Vagina (tissue), 2 donors: ENCODE data around the gene PDAP1.
"Not testable (repeated sequence)": the region's sequence is repeated elsewhere in the genome, so short reads cannot be mapped to it uniquely, and the experiment has no call there.

Experiments
- POLR2A ChIP-seq, 2 donors: fragments of 450-650 bp; IDR thresholded peaks; one replicate each; pipeline ENCODE4 v1.6.1; 2017; ENCODE audit warnings: antibody characterized with exemption in 2 of 2, mild to moderate bottlenecking in 2 of 2, moderate library complexity in 2 of 2
- TF ChIP-seq, protein P1 (sequence below), 3 experiments: fragments of 450-650 bp in 2 of 3; fragments of 200-600 bp in 1 of 3; sonication (generic) in 1 of 3; IDR thresholded peaks; one replicate each; pipeline ENCODE4 v1.5.1; 2017 to 2019; ENCODE audit warnings: antibody characterized with exemption in 3 of 3, mild to moderate bottlenecking in 2 of 3, moderate library complexity in 2 of 3

DNA sequence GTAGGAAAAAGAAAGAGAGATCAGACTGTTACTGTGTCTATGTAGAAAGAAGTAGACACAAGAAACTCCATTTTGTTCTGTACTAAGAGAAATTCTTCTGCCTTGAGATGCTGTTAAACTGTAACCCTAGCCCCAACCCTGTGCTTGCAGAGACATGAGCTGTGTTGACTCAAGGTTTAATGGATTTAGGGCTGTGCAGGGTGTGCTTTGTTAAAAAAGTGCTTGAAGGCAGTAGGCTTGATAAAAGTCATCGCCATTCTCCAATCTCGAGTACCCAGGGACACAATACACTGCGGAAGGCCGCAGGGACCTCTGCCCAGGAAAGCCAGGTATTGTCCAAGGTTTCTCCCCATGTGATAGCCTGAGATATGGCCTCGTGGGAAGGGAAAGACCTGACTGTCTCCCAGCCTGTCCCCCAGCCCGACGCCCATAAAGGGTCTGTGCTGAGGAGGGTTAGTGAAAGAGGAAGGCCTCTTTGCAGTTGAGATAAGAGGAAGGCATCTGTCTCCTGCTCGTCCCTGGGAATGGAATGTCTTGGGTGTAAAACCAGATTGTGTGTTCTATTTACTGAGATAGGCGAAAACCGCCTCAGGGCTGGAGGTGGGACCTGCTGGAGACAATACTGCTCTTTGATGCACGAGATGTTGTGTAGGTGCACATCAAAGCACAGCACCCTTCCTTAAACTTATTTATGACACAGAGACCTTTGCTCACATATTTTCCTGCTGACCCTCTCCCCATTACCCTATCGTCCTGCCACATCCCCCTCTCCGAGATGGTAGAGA, 23.6 kb upstream of the PDAP1 start:
- TF ChIP-seq POLR2A (IDR thresholded peaks at IDR 0.05), result not testable (repeated sequence)
- TF ChIP-seq, protein P1, sequence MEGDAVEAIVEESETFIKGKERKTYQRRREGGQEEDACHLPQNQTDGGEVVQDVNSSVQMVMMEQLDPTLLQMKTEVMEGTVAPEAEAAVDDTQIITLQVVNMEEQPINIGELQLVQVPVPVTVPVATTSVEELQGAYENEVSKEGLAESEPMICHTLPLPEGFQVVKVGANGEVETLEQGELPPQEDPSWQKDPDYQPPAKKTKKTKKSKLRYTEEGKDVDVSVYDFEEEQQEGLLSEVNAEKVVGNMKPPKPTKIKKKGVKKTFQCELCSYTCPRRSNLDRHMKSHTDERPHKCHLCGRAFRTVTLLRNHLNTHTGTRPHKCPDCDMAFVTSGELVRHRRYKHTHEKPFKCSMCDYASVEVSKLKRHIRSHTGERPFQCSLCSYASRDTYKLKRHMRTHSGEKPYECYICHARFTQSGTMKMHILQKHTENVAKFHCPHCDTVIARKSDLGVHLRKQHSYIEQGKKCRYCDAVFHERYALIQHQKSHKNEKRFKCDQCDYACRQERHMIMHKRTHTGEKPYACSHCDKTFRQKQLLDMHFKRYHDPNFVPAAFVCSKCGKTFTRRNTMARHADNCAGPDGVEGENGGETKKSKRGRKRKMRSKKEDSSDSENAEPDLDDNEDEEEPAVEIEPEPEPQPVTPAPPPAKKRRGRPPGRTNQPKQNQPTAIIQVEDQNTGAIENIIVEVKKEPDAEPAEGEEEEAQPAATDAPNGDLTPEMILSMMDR (IDR thresholded peaks at IDR 0.05), result not testable (repeated sequence)
